ENCODE measurements around the gene HFM1. TPM values are rescaled to one million over a fixed set of nuclear protein-coding genes. Genes with fewer than 3 reads are reported as not detected.
"Not testable (repeated sequence)": the region's sequence is repeated elsewhere in the genome, so short reads cannot be mapped to it uniquely, and the experiment has no call there.

Gene HFM1
- total and polyA plus RNA-seq, 7 experiments from 2014 or later: not detected

GRCh38 chr1:91439016-91439415 lies 34.4 kb upstream of the HFM1 start:
- no peaks in the 10 kb centered on the region for H3K27me3 ChIP-seq (ENCODE audit: control insufficient read depth in 2 of 2, insufficient read depth in 2 of 2, low read length in 2 of 2)
- no peak overlapping the region for H3K4me3 ChIP-seq (ENCODE audit: low read length)
- ChIA-PET CTCF (no interaction called here), POLR2A (no interaction called here)
- DNase-seq (no peak), ATAC-seq (no peak)
- Mint-ChIP-seq H3K4me3 (no peak overlapping the region), H3K27ac (no peak overlapping the region), H3K36me3 (peaks cover 0 to 3% (median 0%) of the 10 kb centered on the region in 5 donors), H3K27me3 (peaks cover 15 to 35% (median 23%) of the 10 kb centered on the region in 5 donors), H3K9me3 (peaks cover 0 to 15% (median 0%) of the 10 kb centered on the region in 11 donors), H3K4me1 (no peaks in the 10 kb centered on the region)
- H3K9me3 ChIP-seq (ENCODE audit: control insufficient read depth in 2 of 3, low read length in 3 of 3): no peaks in the 10 kb centered on the region
- no peaks in the 10 kb centered on the region for H3K36me3 ChIP-seq (ENCODE audit: control insufficient read depth in 2 of 3, insufficient read depth in 3 of 3, low read length in 3 of 3)
- no peak overlapping the region for H3K27ac ChIP-seq (ENCODE audit: low read depth, low read length)
- intact Hi-C loops (cut with micrococcal nuclease): no loop called here
- no peaks in the 10 kb centered on the region for H3K4me1 ChIP-seq (ENCODE audit: control insufficient read depth in 2 of 2, insufficient read depth in 2 of 2, low read length in 2 of 2)

GRCh38 chr1:91428182-91428798 lies 23.7 kb upstream of the HFM1 start:
- Mint-ChIP-seq H3K27ac (no peak overlapping the region), H3K27me3 (peaks cover 22 to 49% (median 32%) of the 10 kb centered on the region in 5 donors), H3K4me1 (no peaks in the 10 kb centered on the region), H3K36me3 (peaks cover 0 to 5% (median 0%) of the 10 kb centered on the region in 5 donors), H3K9me3 (peaks cover 0 to 11% (median 0%) of the 10 kb centered on the region in 11 donors), H3K4me3 (no peak overlapping the region)
- Histone ChIP-seq H3K27me3 (ENCODE audit: control insufficient read depth in 2 of 2, insufficient read depth in 2 of 2, low read length in 2 of 2) (peaks cover 0 to 4% of the 10 kb centered on the region in 2 donors), H3K27ac (ENCODE audit: low read depth, low read length) (no peak overlapping the region), H3K9me3 (ENCODE audit: control insufficient read depth in 2 of 3, low read length in 3 of 3) (no peaks in the 10 kb centered on the region), H3K4me1 (ENCODE audit: control insufficient read depth in 2 of 2, insufficient read depth in 2 of 2, low read length in 2 of 2) (no peaks in the 10 kb centered on the region), H3K4me3 (ENCODE audit: low read length) (no peak overlapping the region), H3K36me3 (ENCODE audit: control insufficient read depth in 2 of 3, insufficient read depth in 3 of 3, low read length in 3 of 3) (no peaks in the 10 kb centered on the region)
- ATAC-seq (no peak), DNase-seq (no peak)
- CTCF ChIA-PET: no interaction called here
- intact Hi-C loops (cut with micrococcal nuclease): no loop called here
- POLR2A ChIA-PET: no interaction called here

DNA sequence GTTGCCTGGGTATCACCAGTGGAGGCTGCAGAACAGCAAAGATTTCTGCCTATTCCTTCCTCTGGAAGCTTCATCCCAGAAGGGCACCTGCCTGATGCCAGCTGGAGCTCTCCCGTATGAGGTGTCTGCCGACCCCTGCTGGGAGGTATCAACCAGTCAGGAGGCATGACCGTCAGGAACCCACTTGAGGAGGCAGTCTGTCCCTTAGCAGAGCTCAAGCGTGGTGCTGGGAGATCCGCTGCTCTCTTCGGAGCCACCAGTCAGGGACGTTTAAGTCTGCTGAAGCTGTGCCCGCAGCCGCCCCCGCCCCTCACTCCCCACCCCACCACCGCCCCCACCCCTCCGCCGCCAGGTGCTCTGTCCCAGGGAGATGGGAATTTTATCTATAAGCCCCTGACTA lies 23.1 kb upstream of the HFM1 start:
- no peaks in the 10 kb centered on the region for H3K4me1 Mint-ChIP-seq
- no peak for DNase-seq
- no peak for ATAC-seq
- Histone ChIP-seq H3K36me3 (ENCODE audit: control insufficient read depth in 2 of 3, insufficient read depth in 3 of 3, low read length in 3 of 3) (no peaks in the 10 kb centered on the region), H3K4me3 (ENCODE audit: low read length) (no peak overlapping the region), H3K27me3 (ENCODE audit: control insufficient read depth in 2 of 2, insufficient read depth in 2 of 2, low read length in 2 of 2) (peaks cover 0 to 4% of the 10 kb centered on the region in 2 donors), H3K9me3 (ENCODE audit: control insufficient read depth in 2 of 3, low read length in 3 of 3) (no peaks in the 10 kb centered on the region), H3K4me1 (ENCODE audit: control insufficient read depth in 2 of 2, insufficient read depth in 2 of 2, low read length in 2 of 2) (no peaks in the 10 kb centered on the region), H3K27ac (ENCODE audit: low read depth, low read length) (no peak overlapping the region)
- peaks cover 0 to 15% (median 0%) of the 10 kb centered on the region in 11 donors for H3K9me3 Mint-ChIP-seq
- no peak overlapping the region for H3K4me3 Mint-ChIP-seq
- intact Hi-C loops (cut with micrococcal nuclease): no loop called here
- ChIA-PET CTCF (no interaction called here), POLR2A (no interaction called here)
- no peak overlapping the region for H3K27ac Mint-ChIP-seq
- H3K36me3 Mint-ChIP-seq: peaks cover 0 to 5% (median 0%) of the 10 kb centered on the region in 5 donors
- peaks cover 24 to 49% (median 35%) of the 10 kb centered on the region in 5 donors for H3K27me3 Mint-ChIP-seq

DNA sequence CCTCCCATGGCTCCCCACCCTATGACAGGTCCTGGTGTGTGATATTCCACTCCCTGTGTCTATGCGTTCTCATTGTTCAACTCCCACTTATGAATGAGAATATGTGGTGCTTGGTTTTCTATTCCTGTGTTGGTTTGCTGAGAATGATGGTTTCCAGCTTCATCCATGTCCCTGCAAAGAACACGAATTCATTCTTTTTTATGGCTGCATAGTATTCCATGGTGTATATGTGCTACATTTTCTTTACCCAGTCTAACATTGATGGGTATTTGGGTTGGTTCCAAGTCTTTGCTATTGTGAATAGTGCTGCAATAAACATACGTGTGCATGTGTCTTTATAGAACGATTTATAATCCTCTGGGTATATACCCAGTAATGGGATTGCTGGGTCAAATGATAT lies 17.9 kb upstream of the HFM1 start:
- peaks cover 23 to 45% (median 38%) of the 10 kb centered on the region in 5 donors for H3K27me3 Mint-ChIP-seq
- POLR2A ChIA-PET: not testable (repeated sequence)

DNA sequence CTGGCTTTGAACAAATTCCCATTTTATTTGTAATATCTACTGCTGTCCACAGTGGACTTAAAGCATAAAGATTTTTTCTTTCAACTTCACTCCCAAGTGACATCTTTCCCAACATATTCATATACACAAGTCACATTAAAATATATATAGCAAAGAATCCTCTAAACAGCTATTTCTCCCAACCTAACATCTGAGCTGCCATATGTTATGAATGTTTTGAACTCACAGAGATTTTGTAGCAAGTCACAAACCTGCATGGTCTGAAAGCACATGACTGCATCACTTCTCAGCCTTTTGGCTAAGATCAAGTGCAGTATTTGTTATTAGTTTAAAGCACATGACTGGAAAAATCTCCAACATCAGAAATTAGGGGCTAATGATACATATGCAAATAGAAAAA lies 7.7 kb upstream of the HFM1 start:
- ChIA-PET POLR2A (no interaction called here), CTCF (no interaction called here)
- intact Hi-C loops (cut with micrococcal nuclease): no loop called here
- no peaks in the 10 kb centered on the region for H3K4me1 ChIP-seq (ENCODE audit: control insufficient read depth in 2 of 2, insufficient read depth in 2 of 2, low read length in 2 of 2)
- peaks cover 0 to 1% (median 0%) of the 10 kb centered on the region in 11 donors for H3K9me3 Mint-ChIP-seq
- peaks cover 0 to 1% (median 0%) of the 10 kb centered on the region in 7 donors for H3K4me1 Mint-ChIP-seq
- H3K27ac Mint-ChIP-seq: no peak overlapping the region
- H3K27ac ChIP-seq (ENCODE audit: low read depth, low read length): no peak overlapping the region
- no peaks in the 10 kb centered on the region for H3K9me3 ChIP-seq (ENCODE audit: control insufficient read depth in 2 of 3, low read length in 3 of 3)
- H3K27me3 Mint-ChIP-seq: peaks cover 11 to 47% (median 15%) of the 10 kb centered on the region in 5 donors
- ATAC-seq: no peak
- DNase-seq: no peak
- H3K27me3 ChIP-seq (ENCODE audit: control insufficient read depth in 2 of 2, insufficient read depth in 2 of 2, low read length in 2 of 2): no peaks in the 10 kb centered on the region
- H3K36me3 Mint-ChIP-seq: no peaks in the 10 kb centered on the region
- no peaks in the 10 kb centered on the region for H3K36me3 ChIP-seq (ENCODE audit: control insufficient read depth in 2 of 3, insufficient read depth in 3 of 3, low read length in 3 of 3)
- no peak overlapping the region for H3K4me3 Mint-ChIP-seq
- no peak overlapping the region for H3K4me3 ChIP-seq (ENCODE audit: low read length)

More for the DNA sequence above, 17.9 kb upstream of the HFM1 start:
- H3K36me3 Mint-ChIP-seq; H3K27ac Mint-ChIP-seq; H3K27ac ChIP-seq (ENCODE audit: low read depth, low read length); intact Hi-C loops (cut with micrococcal nuclease); H3K36me3 ChIP-seq (ENCODE audit: control insufficient read depth in 2 of 3, insufficient read depth in 3 of 3, low read length in 3 of 3); H3K4me1 ChIP-seq (ENCODE audit: control insufficient read depth in 2 of 2, insufficient read depth in 2 of 2, low read length in 2 of 2); H3K4me1 Mint-ChIP-seq; H3K4me3 ChIP-seq (ENCODE audit: low read length); H3K9me3 ChIP-seq (ENCODE audit: control insufficient read depth in 2 of 3, low read length in 3 of 3); CTCF ChIA-PET; H3K4me3 Mint-ChIP-seq; H3K27me3 ChIP-seq (ENCODE audit: control insufficient read depth in 2 of 2, insufficient read depth in 2 of 2, low read length in 2 of 2); ATAC-seq; DNase-seq: not testable (repeated sequence)
- H3K9me3 Mint-ChIP-seq: peaks cover 0 to 15% (median 0%) of the 10 kb centered on the region in 11 donors

DNA sequence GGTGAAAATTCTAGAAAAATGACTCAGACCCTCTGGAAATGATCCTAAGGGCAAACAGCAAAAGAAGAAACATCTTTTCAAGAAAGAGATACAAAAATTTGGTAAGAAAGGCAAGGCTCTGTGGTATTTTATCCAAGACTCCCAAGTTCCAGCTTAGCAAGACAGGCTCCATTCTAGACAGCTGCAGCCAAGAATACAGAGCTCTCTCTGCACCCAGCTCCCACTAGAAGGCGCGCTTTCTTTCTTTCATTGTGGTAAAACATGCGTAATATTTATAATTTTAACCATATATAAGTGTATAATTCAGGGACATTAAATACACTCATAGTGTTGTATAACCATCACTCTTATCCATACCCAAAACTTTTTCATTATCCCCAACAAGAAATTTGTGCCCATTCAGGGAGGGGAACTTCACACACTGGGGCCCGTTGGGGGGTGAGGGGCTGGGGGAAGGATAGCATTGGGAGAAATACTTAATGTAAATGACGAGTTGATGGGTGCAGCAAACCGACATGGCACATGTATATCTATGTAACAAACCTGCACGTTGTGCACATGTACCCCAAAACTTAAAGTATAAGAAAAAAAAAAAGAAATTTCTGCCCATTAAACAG lies 2.2 kb upstream of the HFM1 start:
- H3K36me3 Mint-ChIP-seq: no peaks in the 10 kb centered on the region
- CTCF ChIA-PET: no interaction called here

DNA sequence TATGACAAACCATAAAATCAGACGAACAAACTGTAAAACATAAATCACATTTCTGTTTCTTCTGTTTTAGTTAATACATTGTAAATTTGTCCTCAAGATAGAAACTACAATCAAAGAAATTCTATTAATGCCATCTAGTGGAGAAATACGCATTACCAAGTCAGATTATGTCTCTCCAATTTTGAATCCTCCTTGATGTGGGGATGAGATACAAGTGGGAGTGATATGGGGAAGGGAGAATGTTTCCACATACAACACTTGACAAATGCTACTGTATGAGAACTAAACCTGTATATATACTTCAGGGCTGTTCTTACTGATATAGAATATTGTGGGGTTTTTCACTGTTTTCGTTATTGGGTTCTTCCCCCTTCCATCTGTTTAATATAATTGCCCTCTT lies 2.6 kb downstream of the HFM1 start:
- H3K36me3 ChIP-seq (ENCODE audit: control insufficient read depth in 2 of 3, insufficient read depth in 3 of 3, low read length in 3 of 3): no peaks in the 10 kb centered on the region
- POLR2A ChIA-PET: no interaction called here
- intact Hi-C loops (cut with micrococcal nuclease): loop anchor here (1.0 to 5.0 kb wide), 5 partner anchors 99 to 525 kb away; partner anchors contain the start of gene CDC7 (in 1 of the 2)
- DNase-seq (no peak), ATAC-seq (no peak)
- Mint-ChIP-seq H3K27me3 (peaks cover 33 to 64% (median 59%) of the 10 kb centered on the region in 5 donors), H3K36me3 (no peaks in the 10 kb centered on the region), H3K27ac (no peak overlapping the region), H3K4me1 (peaks cover 0 to 14% (median 6%) of the 10 kb centered on the region in 7 donors), H3K9me3 (no peaks in the 10 kb centered on the region), H3K4me3 (no peak overlapping the region)
- no peaks in the 10 kb centered on the region for H3K9me3 ChIP-seq (ENCODE audit: control insufficient read depth in 2 of 3, low read length in 3 of 3)
- H3K27me3 ChIP-seq (ENCODE audit: control insufficient read depth in 2 of 2, insufficient read depth in 2 of 2, low read length in 2 of 2): peaks cover 0 to 3% of the 10 kb centered on the region in 2 donors
- H3K4me3 ChIP-seq (ENCODE audit: low read length): no peak overlapping the region
- H3K27ac ChIP-seq (ENCODE audit: low read depth, low read length): no peak overlapping the region
- CTCF ChIA-PET: no interaction called here
- H3K4me1 ChIP-seq (ENCODE audit: control insufficient read depth in 2 of 2, insufficient read depth in 2 of 2, low read length in 2 of 2): peaks cover 0 to 6% of the 10 kb centered on the region in 2 donors

More for the DNA sequence above, 2.2 kb upstream of the HFM1 start:
- ATAC-seq: no peak
- H3K9me3 ChIP-seq (ENCODE audit: control insufficient read depth in 2 of 3, low read length in 3 of 3): no peaks in the 10 kb centered on the region
- Mint-ChIP-seq H3K4me1 (peaks cover 0 to 14% (median 6%) of the 10 kb centered on the region in 7 donors), H3K27me3 (peaks cover 28 to 70% (median 48%) of the 10 kb centered on the region in 5 donors), H3K27ac (no peak overlapping the region), H3K4me3 (no peak overlapping the region), H3K9me3 (peaks cover 0 to 1% (median 0%) of the 10 kb centered on the region in 11 donors)
- no peak overlapping the region for H3K4me3 ChIP-seq (ENCODE audit: low read length)
- DNase-seq: no peak
- POLR2A ChIA-PET: no interaction called here
- peaks cover 0 to 6% of the 10 kb centered on the region in 2 donors for H3K4me1 ChIP-seq (ENCODE audit: control insufficient read depth in 2 of 2, insufficient read depth in 2 of 2, low read length in 2 of 2)
- peaks cover 0 to 3% of the 10 kb centered on the region in 2 donors for H3K27me3 ChIP-seq (ENCODE audit: control insufficient read depth in 2 of 2, insufficient read depth in 2 of 2, low read length in 2 of 2)
- no peaks in the 10 kb centered on the region for H3K36me3 ChIP-seq (ENCODE audit: control insufficient read depth in 2 of 3, insufficient read depth in 3 of 3, low read length in 3 of 3)
- intact Hi-C loops (cut with micrococcal nuclease): no loop called here
- no peak overlapping the region for H3K27ac ChIP-seq (ENCODE audit: low read depth, low read length)
